ENCODE results near the gene TBC1D5.
A peak's percentile ranks its signal among the peaks of the same experiment; 100 is the strongest.

Gene TBC1D5

GRCh38 chr3:17672506-17672905, 69.9 kb downstream of the TBC1D5 start (continued):
- TF ChIP-seq POU6F1 (CRISPR knock-in tag; IDR thresholded peaks at IDR 0.05; ENCODE audit: borderline replicate concordance, low read depth) (no peak), TSHZ2 (CRISPR knock-in tag; IDR thresholded peaks at IDR 0.05) (no peak), ZFP30 (CRISPR knock-in tag; IDR thresholded peaks at IDR 0.05) (no peak)

GRCh38 chr3:17670749-17671148, 71.7 kb downstream of the TBC1D5 start:
- ATAC-seq, result peak; percentile 66
- TF ChIP-seq ZNF8 (CRISPR knock-in tag; IDR thresholded peaks at IDR 0.05) (no peak), PATZ1 (CRISPR knock-in tag; IDR thresholded peaks at IDR 0.05; ENCODE audit: borderline replicate concordance) (no peak), TOX (CRISPR knock-in tag; IDR thresholded peaks at IDR 0.05; ENCODE audit: borderline replicate concordance) (no peak), SNAI2 (CRISPR knock-in tag; IDR thresholded peaks at IDR 0.05) (no peak; the same call in 1 of the 2 replicates), ESRRG (CRISPR knock-in tag; IDR thresholded peaks at IDR 0.05) (no peak), ISL1 (CRISPR knock-in tag; IDR thresholded peaks at IDR 0.05) (peak; percentile 61), ZNF565 (CRISPR knock-in tag; conservative IDR thresholded peaks at IDR 0.05; ENCODE audit: low read depth) (no peak), ZNF70 (CRISPR knock-in tag; IDR thresholded peaks at IDR 0.05) (no peak)

- no peak for TF ChIP-seq RARB (CRISPR knock-in tag; IDR thresholded peaks at IDR 0.05)
- no peak for TF ChIP-seq GLIS3 (CRISPR knock-in tag; IDR thresholded peaks at IDR 0.05)
- TF ChIP-seq POU6F1 (CRISPR knock-in tag; IDR thresholded peaks at IDR 0.05; ENCODE audit: borderline replicate concordance, low read depth), result no peak
- TF ChIP-seq ZNF70 (CRISPR knock-in tag; IDR thresholded peaks at IDR 0.05), result no peak
- TF ChIP-seq OSR1 (CRISPR knock-in tag; IDR thresholded peaks at IDR 0.05), result no peak
- no peak for TF ChIP-seq ZNF8 (CRISPR knock-in tag; IDR thresholded peaks at IDR 0.05)
- no peak for TF ChIP-seq CREB5 (CRISPR knock-in tag; IDR thresholded peaks at IDR 0.05; ENCODE audit: low read depth)
- TF ChIP-seq CSRNP3 (CRISPR knock-in tag; IDR thresholded peaks at IDR 0.05), result no peak
- TF ChIP-seq BACH2 (CRISPR knock-in tag; IDR thresholded peaks at IDR 0.05; ENCODE audit: borderline replicate concordance), result no peak
- no peak for TF ChIP-seq ZNF565 (CRISPR knock-in tag; conservative IDR thresholded peaks at IDR 0.05; ENCODE audit: low read depth)
- TF ChIP-seq PATZ1 (CRISPR knock-in tag; IDR thresholded peaks at IDR 0.05; ENCODE audit: borderline replicate concordance), result no peak
- no peak for TF ChIP-seq ZC3H10 (CRISPR knock-in tag; IDR thresholded peaks at IDR 0.05)
- no peak for ATAC-seq
These were observed 77.5 kb downstream of the TBC1D5 start for GRCh38 chr3:17664923-17665322.

Measured in SK-N-SH treated with all-trans-retinoic acid at 6 μM for 48 hours (cell line).